Naive thymus-derived CD8-positive, alpha-beta T cell (primary cell): ENCODE results near the gene TMEM30A. TPM values are rescaled to one million over a fixed set of nuclear protein-coding genes. Genes with fewer than 3 reads are reported as not detected.

ENCODE experiments used
- ATAC-seq, 2 donors: fragments of 150-1000 bp; cut with Tn5 transposase in 1 of 2; sonication (Bioruptor Pico), chemical (Tn5 transposase) in 1 of 2; 1 replicate in 1 of 2; 2 replicates in 1 of 2; pipeline ENCODE4 v1.10.0; 2021; ENCODE audit warnings: mild to moderate bottlenecking in 2 of 2, moderate library complexity in 2 of 2
- POLR2A ChIA-PET: fragments of 350-600 bp; sonication (Branson Sonifier 250); formaldehyde crosslinking; loops from one replicate; lab custom pipeline; 2021; ENCODE audit warnings: antibody characterized with exemption; lab: Charles Lee
- DNase-seq, 10 donors: peaks; one replicate each; pipeline versions ENCODE4 v3.0.0 to v3.0.0-alpha.2; 2020 to 2022
- H3K27ac Mint-ChIP-seq, 10 donors: one replicate each; pipeline ENCODE4 v1.8.0; 2020 to 2022; ENCODE audit warnings: mild to moderate bottlenecking in 10 of 10, mixed read lengths in 10 of 10, moderate library complexity in 4 of 10, inconsistent platforms in 1 of 10
- H3K27me3 Mint-ChIP-seq, 5 donors: one replicate each; pipeline ENCODE4 v1.8.0; 2021 to 2022; ENCODE audit warnings: mixed read lengths in 5 of 5
- H3K36me3 Mint-ChIP-seq, 3 donors: one replicate each; pipeline ENCODE4 v1.8.0; 2020 to 2022; ENCODE audit warnings: mixed read lengths in 3 of 3, mild to moderate bottlenecking in 2 of 3, inconsistent platforms in 1 of 3
- H3K4me1 Mint-ChIP-seq, 4 donors: one replicate each; pipeline ENCODE4 v1.8.0; 2021 to 2022; ENCODE audit warnings: mixed read lengths in 4 of 4
- H3K4me3 Mint-ChIP-seq, 10 donors: one replicate each; pipeline ENCODE4 v1.8.0; 2020 to 2022; ENCODE audit warnings: mild to moderate bottlenecking in 10 of 10, mixed read lengths in 10 of 10, moderate library complexity in 6 of 10, inconsistent platforms in 1 of 10
- H3K9me3 Mint-ChIP-seq, 9 donors: one replicate each; pipeline ENCODE4 v1.8.0; 2020 to 2022; ENCODE audit warnings: mixed read lengths in 9 of 9, mild to moderate bottlenecking in 3 of 9, inconsistent platforms in 1 of 9, moderate library complexity in 1 of 9
- polyA plus RNA-seq, 3 donors: library from polyadenylated mRNA; unstranded; fragments of 300-500 nt; fragmentation: Illumina TruSeq; gene quantifications; one replicate each; pipeline ENCODE4 v1.2.3, GENCODE V29; 2021
- total RNA-seq, 8 experiments: library from RNA in 2 of 8; stranded (reverse) in 2 of 8; gene quantifications; one replicate each; pipeline ENCODE4 v1.2.3 and lab custom pipeline; 2021 to 2026

Gene TMEM30A
- total RNA-seq (10 to 100 TPM; 67.2 to 68.3 TPM), polyA plus RNA-seq (10 to 100 TPM; 36.8 to 50.9 (median 37.8) TPM), total RNA-seq (lab: John Stamatoyannopoulos, UW) (45.3 to 155 (median 125) reads per million in 6 experiments)

DNA sequence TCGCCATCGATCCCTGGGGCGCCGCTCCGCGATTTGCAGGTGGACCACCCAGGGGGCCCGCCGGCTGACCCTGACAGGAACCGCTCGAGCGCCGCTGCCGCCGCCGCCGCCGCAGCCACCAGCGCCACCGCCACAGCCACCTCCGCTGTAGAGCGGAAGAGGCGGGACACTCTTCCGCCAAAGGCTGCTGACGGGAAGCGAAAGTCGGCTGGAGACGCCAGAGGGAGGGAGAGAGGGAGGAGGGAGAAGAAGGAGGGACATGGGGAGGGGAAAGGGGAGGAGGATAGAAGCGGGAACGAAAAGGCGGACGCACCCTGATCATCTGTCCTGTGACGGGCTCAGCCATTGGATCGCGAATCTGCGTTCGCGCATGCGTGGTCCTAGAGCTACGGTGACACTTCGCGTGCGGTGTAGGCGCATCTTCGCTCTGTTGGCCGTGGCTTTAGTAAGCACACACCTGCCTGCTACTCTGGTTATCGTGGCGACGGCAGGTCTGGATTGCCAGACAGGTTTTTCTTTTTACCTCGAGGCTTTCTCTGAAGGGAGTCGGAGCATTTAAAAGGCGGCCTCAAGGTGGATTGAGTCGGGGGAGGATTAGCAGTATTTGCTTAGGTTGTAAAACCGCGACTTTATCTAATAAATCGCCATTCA lies at the start of gene TMEM30A:
Gene TMEM30A (minus strand): TSS at position 161 of the 651 bp plus-strand sequence. CDS start 154 bp downstream, at position 7.
- peaks cover 0 to 3% (median 0%) of the 10 kb centered on the region in 3 donors for H3K36me3 Mint-ChIP-seq
- ATAC-seq (peak; percentile 89 to 90), DNase-seq (peak; percentile 89 to 97 (median 94))
- no peaks in the 10 kb centered on the region for H3K9me3 Mint-ChIP-seq
- H3K27ac Mint-ChIP-seq, result no peak within 1 kb of the TSS
- H3K4me3 Mint-ChIP-seq, result no peak within 1 kb of the TSS
- H3K27me3 Mint-ChIP-seq, result no peaks in the 10 kb centered on the region
- H3K4me1 Mint-ChIP-seq, result peaks cover 14 to 47% (median 26%) of the 10 kb centered on the region in 4 donors
- POLR2A ChIA-PET, result interaction anchor here (0.6 to 3.2 kb wide), 7 partner anchors 13 to 1534 kb away, joined by 3 to 30 read pairs (median 5); partner anchors contain the start of genes COX7A2 and SENP6

DNA sequence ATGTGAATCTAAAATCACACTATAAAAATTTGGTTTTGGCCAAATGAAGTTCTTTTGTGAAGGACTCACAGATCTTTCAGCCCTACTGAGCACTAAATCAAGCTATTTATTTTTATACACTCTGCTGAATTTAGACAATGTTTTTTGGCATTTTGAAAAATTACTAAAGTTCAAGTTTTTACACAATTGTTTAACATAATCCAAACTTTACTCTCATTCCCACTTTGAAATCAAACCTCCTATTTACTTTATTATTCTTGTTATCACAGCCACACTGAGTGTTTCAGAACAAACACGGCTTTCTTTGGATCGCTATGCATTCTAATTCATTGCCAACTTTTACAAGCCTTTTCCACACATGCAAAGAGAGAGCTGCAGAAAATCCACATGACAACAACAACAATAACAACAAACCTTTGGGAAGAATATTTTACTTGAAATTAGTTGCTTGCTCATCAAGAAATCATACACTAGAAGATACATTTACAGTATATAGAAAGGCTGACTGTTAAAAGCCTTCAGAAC lies 49.1 kb upstream of the TMEM30A start:
- Mint-ChIP-seq H3K27ac (no peak overlapping the region), H3K36me3 (no peaks in the 10 kb centered on the region), H3K27me3 (peaks cover 8 to 34% (median 13%) of the 10 kb centered on the region in 5 donors), H3K4me1 (peaks cover 0 to 1% (median 0%) of the 10 kb centered on the region in 4 donors), H3K9me3 (no peaks in the 10 kb centered on the region), H3K4me3 (no peak overlapping the region)
- ATAC-seq (no peak), DNase-seq (no peak)
- POLR2A ChIA-PET, result interaction anchor here (0.6 kb wide), 1 partner anchor 248 kb away, joined by 9 read pairs; no protein-coding TSS in a partner anchor

DNA sequence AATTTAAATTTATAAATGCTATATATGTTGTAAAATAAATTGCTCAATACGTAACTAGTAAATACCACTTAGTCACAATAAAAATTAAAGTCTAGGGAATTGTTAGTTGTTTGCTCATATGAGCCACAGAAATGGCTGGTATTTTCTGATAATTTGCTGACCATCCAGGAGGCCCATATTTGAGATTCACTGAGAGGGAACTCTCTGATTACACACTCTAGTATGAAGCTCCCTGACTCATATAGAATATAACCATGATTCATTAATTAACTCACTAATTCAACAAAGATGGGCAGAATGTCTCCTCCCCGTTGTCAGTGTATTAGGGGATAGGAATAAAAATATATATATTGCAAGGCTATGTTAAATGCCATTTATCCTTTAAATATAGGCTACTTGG lies 46.6 kb upstream of the TMEM30A start:
- DNase-seq (no peak), ATAC-seq (no peak)
- Mint-ChIP-seq H3K36me3 (no peaks in the 10 kb centered on the region), H3K4me1 (peaks cover 0 to 1% (median under 1%) of the 10 kb centered on the region in 4 donors), H3K9me3 (no peaks in the 10 kb centered on the region), H3K27me3 (peaks cover 9 to 24% (median 11%) of the 10 kb centered on the region in 5 donors), H3K27ac (no peak overlapping the region), H3K4me3 (no peak overlapping the region)
- POLR2A ChIA-PET, result no interaction called here

GRCh38 chr6:75329703-75330102 lies 45.1 kb upstream of the TMEM30A start:
- peaks cover 0 to 1% (median 0%) of the 10 kb centered on the region in 4 donors for H3K4me1 Mint-ChIP-seq
- POLR2A ChIA-PET, result no interaction called here
- no peak for DNase-seq
- H3K27ac Mint-ChIP-seq, result no peak overlapping the region
- no peak overlapping the region for H3K4me3 Mint-ChIP-seq
- H3K36me3 Mint-ChIP-seq, result no peaks in the 10 kb centered on the region
- peaks cover 14 to 28% (median 15%) of the 10 kb centered on the region in 5 donors for H3K27me3 Mint-ChIP-seq
- no peaks in the 10 kb centered on the region for H3K9me3 Mint-ChIP-seq
- ATAC-seq, result no peak

DNA sequence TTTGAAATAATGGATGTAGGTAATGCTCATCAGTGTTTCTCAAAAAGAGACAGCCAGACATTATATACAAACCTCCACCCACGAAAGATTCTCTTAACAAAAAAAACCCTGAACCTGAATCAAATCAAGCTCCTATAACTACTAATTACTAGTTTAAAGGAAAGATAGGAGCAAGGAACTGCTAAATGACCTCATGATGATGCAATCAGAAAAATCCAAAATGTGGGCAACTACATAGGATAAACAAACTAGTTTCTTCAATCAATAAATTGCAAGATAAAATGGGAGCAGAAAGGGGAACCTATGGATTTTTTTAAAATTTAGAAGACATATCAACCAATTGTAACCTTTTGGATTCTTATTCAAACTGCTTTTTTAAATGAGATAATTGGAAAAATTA lies 43.2 kb upstream of the TMEM30A start:
- no peak overlapping the region for H3K4me3 Mint-ChIP-seq
- H3K4me1 Mint-ChIP-seq, result peaks cover 0 to 1% (median 0%) of the 10 kb centered on the region in 4 donors
- H3K9me3 Mint-ChIP-seq, result peaks cover 0 to 6% (median 0%) of the 10 kb centered on the region in 9 donors
- H3K27me3 Mint-ChIP-seq, result peaks cover 14 to 29% (median 20%) of the 10 kb centered on the region in 5 donors
- no peak for DNase-seq
- no peaks in the 10 kb centered on the region for H3K36me3 Mint-ChIP-seq
- no peak for ATAC-seq
- no peak overlapping the region for H3K27ac Mint-ChIP-seq
- POLR2A ChIA-PET, result no interaction called here

DNA sequence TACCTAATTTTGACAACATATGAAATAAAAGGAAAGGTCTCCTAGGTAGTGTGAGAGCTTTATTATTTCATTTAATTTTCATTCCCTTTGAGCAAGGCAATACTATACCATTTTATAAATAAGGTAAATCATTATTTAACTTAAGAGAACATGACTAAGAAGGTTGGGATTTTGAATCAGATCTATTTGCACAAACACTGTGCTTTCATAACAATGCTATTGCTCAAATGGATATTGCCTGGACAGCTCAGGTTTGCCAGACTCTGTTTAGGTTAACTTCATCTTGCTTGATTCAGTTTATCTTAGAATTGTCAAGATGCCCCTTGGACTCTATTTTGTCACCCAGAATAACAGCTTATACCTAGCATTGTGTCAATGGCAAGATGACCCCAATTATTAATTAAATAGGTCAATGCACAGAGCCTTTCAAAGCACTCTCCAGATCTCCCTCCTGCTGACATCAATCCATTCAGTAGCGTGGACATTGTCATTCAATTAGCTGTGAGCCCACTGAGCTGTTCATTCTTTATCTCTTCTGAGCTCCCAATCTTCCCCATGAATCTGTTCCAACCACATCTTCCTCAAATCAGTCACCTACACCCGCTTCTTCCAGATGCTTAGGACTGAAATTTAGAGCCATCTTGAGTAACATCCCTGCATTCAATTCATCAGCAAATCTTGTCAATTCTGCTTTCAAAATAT lies 42.1 kb upstream of the TMEM30A start:
- no peak overlapping the region for H3K4me3 Mint-ChIP-seq
- peaks cover 0 to 6% (median 0%) of the 10 kb centered on the region in 9 donors for H3K9me3 Mint-ChIP-seq
- peaks cover 0 to 1% (median 0%) of the 10 kb centered on the region in 4 donors for H3K4me1 Mint-ChIP-seq
- H3K27me3 Mint-ChIP-seq, result peaks cover 13 to 29% (median 15%) of the 10 kb centered on the region in 5 donors
- H3K27ac Mint-ChIP-seq, result no peak overlapping the region
- ATAC-seq (no peak), DNase-seq (no peak)
- POLR2A ChIA-PET, result no interaction called here
- H3K36me3 Mint-ChIP-seq, result peaks cover 0 to 7% (median 0%) of the 10 kb centered on the region in 3 donors

GRCh38 chr6:75318900-75319299 lies 34.3 kb upstream of the TMEM30A start:
- Mint-ChIP-seq H3K9me3 (peaks cover 0 to 6% (median 0%) of the 10 kb centered on the region in 9 donors), H3K36me3 (peaks cover 0 to 7% (median 0%) of the 10 kb centered on the region in 3 donors), H3K27me3 (peaks cover 25 to 38% (median 31%) of the 10 kb centered on the region in 5 donors), H3K4me1 (peaks cover 0 to 2% (median 0%) of the 10 kb centered on the region in 4 donors), H3K27ac (no peak overlapping the region), H3K4me3 (no peak overlapping the region)
- ATAC-seq (no peak), DNase-seq (no peak)
- POLR2A ChIA-PET, result no interaction called here

DNA sequence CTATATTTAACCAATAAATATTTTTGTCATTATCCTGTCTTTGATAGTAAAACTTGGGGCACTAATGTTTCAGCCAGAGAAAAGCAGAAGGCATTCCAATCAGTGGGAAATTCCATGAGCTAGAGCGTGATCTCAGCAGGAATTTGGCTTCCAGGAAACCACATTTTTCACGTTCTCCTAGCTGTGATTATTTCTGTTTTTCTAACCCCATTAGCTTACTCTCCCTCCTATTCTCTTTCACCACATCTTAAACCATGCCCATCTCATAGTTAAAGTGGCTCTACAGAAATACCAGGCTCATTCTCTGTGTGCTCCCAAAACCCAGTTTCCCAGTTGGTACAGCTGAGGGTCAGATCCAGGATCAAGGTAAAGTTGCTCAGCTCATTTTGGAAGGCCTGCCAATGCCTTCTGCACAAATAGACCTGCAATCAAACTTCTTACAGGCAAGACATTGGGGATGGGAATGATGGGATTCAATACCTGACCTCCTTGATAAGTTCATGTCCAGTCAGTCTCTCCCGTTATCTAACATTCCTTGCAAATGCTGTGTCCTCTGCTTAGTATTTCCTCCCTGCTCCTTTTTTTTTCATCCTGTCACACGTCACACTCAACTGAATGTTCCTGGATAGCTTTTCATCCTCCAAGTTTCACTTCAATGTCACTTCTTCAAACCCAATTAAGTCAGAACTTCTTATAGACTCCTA lies 33.1 kb upstream of the TMEM30A start:
- Mint-ChIP-seq H3K4me3 (no peak overlapping the region), H3K27me3 (peaks cover 33 to 45% (median 41%) of the 10 kb centered on the region in 5 donors), H3K9me3 (no peaks in the 10 kb centered on the region), H3K4me1 (peaks cover 0 to 2% (median 0%) of the 10 kb centered on the region in 4 donors), H3K27ac (peak overlapping the region in 1 of 10 donors; percentile 4), H3K36me3 (peaks cover 0 to 13% (median 0%) of the 10 kb centered on the region in 3 donors)
- POLR2A ChIA-PET, result no interaction called here
- ATAC-seq (no peak), DNase-seq (no peak)

GRCh38 chr6:75315978-75316377 lies 31.4 kb upstream of the TMEM30A start:
- H3K4me3 Mint-ChIP-seq, result no peak overlapping the region
- DNase-seq (no peak), ATAC-seq (no peak)
- peaks cover 31 to 51% (median 47%) of the 10 kb centered on the region in 5 donors for H3K27me3 Mint-ChIP-seq
- H3K36me3 Mint-ChIP-seq, result peaks cover 0 to 5% (median 0%) of the 10 kb centered on the region in 3 donors
- peaks cover 0 to 2% (median 0%) of the 10 kb centered on the region in 4 donors for H3K4me1 Mint-ChIP-seq
- H3K27ac Mint-ChIP-seq, result no peak overlapping the region
- POLR2A ChIA-PET, result no interaction called here
- no peaks in the 10 kb centered on the region for H3K9me3 Mint-ChIP-seq

GRCh38 chr6:75308250-75308988 lies 23.8 kb upstream of the TMEM30A start:
- Mint-ChIP-seq H3K4me1 (no peaks in the 10 kb centered on the region), H3K36me3 (peaks cover 0 to 2% (median under 1%) of the 10 kb centered on the region in 3 donors), H3K27me3 (peaks cover 10 to 21% (median 15%) of the 10 kb centered on the region in 5 donors), H3K9me3 (no peaks in the 10 kb centered on the region), H3K27ac (no peak overlapping the region), H3K4me3 (no peak overlapping the region)
- POLR2A ChIA-PET, result no interaction called here
- DNase-seq (no peak), ATAC-seq (no peak)

DNA sequence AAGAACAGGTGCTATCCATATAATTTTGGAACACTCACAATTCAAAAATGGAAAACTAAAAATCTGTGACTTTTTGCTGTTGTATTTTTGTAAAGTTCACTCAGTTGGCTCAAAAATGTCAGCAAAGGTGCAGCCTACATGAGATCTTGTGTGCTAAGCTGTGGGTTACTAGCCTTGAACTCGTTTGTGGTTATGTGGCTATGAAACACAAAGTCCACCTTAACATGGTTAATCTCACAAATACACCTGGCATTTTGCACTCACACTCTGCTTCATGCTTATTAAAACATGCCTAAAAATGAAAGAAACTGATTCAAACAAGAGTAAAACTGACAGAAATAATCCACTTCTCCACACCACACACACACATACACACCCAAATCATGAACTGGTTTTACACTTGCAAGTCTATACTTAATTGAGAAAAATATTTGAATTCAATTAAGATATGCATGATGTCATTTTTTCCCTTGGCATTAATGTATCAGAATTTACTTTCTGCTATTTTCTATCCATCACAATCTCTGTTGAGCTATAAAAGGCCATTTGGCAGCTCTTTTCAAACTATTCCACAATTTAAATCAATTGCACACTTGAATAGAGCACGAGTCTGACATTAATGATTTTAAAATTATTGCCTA lies 22.9 kb upstream of the TMEM30A start:
- H3K36me3 Mint-ChIP-seq, result peaks cover 0 to 2% (median 0%) of the 10 kb centered on the region in 3 donors
- no peak overlapping the region for H3K27ac Mint-ChIP-seq
- H3K27me3 Mint-ChIP-seq, result peaks cover 4 to 15% (median 11%) of the 10 kb centered on the region in 5 donors
- no peaks in the 10 kb centered on the region for H3K9me3 Mint-ChIP-seq
- DNase-seq (no peak), ATAC-seq (no peak)
- H3K4me3 Mint-ChIP-seq, result no peak overlapping the region
- no peaks in the 10 kb centered on the region for H3K4me1 Mint-ChIP-seq
- POLR2A ChIA-PET, result no interaction called here
